Trophoblast cell (in vitro differentiated cells and primary cell): ENCODE measurements around the gene ALLC.
"Not testable (repeated sequence)": the region's sequence is repeated elsewhere in the genome, so short reads cannot be mapped to it uniquely, and the experiment has no call there.

Source experiments
- DNase-seq, 2 donors: peaks; one replicate each; pipeline ENCODE4 v3.0.0-alpha.2; 2016
- H2AFZ ChIP-seq: 2 replicates; pipeline ENCODE4 v1.6.1; 2013; ENCODE audit warnings: low read length, moderate library complexity, mild to moderate bottlenecking; ENCODE audit not compliant: insufficient read depth, poor library complexity
- H2AK5ac ChIP-seq: 2 replicates; pipeline ENCODE4 v1.6.1; 2013; ENCODE audit warnings: mild to moderate bottlenecking, low read length
- H2BK120ac ChIP-seq: 2 replicates; pipeline ENCODE4 v1.6.1; 2013; ENCODE audit warnings: low read length, mild to moderate bottlenecking, moderate library complexity; ENCODE audit not compliant: insufficient read depth, poor library complexity
- H2BK12ac ChIP-seq: 2 replicates; pipeline ENCODE4 v1.6.1; 2013; ENCODE audit warnings: mild to moderate bottlenecking, low read length, moderate library complexity
- H2BK5ac ChIP-seq: 2 replicates; pipeline ENCODE4 v1.6.1; 2013; ENCODE audit warnings: low read length, low read depth, moderate library complexity, mild to moderate bottlenecking; ENCODE audit not compliant: poor library complexity
- H3K14ac ChIP-seq: 2 replicates; pipeline ENCODE4 v1.6.1; 2013; ENCODE audit warnings: mild to moderate bottlenecking, low read length
- H3K18ac ChIP-seq: 2 replicates; pipeline ENCODE4 v1.6.1; 2013; ENCODE audit warnings: mild to moderate bottlenecking, low read length
- H3K23ac ChIP-seq: 2 replicates; pipeline ENCODE4 v1.6.1; 2013; ENCODE audit warnings: low read length
- H3K27ac ChIP-seq: 2 replicates; pipeline ENCODE4 v1.5.1; 2013; ENCODE audit warnings: low read depth, mild to moderate bottlenecking, inconsistent platforms, low read length, moderate library complexity
- H3K27me3 ChIP-seq: 2 replicates; pipeline ENCODE4 v1.6.1; 2013; ENCODE audit warnings: inconsistent platforms, mild to moderate bottlenecking, low read length, moderate library complexity; ENCODE audit not compliant: insufficient read depth
- H3K36me3 ChIP-seq, 2 experiments: 1 replicate in 1 of 2; 2 replicates in 1 of 2; pipeline ENCODE4 v1.6.1; 2013; ENCODE audit warnings: low read length in 2 of 2, mild to moderate bottlenecking in 2 of 2, moderate library complexity in 1 of 2; ENCODE audit not compliant: insufficient read depth in 2 of 2, control insufficient read depth in 1 of 2
- H3K4ac ChIP-seq: 2 replicates; pipeline ENCODE4 v1.6.1; 2013; ENCODE audit warnings: low read depth, mild to moderate bottlenecking, low read length, moderate library complexity
- H3K4me1 ChIP-seq, 2 experiments: 1 replicate in 1 of 2; 2 replicates in 1 of 2; pipeline ENCODE4 v1.6.1; 2013; ENCODE audit warnings: low read length in 2 of 2, mild to moderate bottlenecking in 2 of 2, moderate library complexity in 1 of 2; ENCODE audit not compliant: insufficient read depth in 2 of 2, control insufficient read depth in 1 of 2
- H3K4me2 ChIP-seq: 2 replicates; pipeline ENCODE4 v1.6.1; 2013; ENCODE audit warnings: inconsistent platforms, mild to moderate bottlenecking, low read length, moderate library complexity
- H3K4me3 ChIP-seq: 2 replicates; pipeline ENCODE4 v1.5.1; 2013; ENCODE audit warnings: mild to moderate bottlenecking, low read depth, low read length, inconsistent platforms
- H3K79me1 ChIP-seq: one replicate; pipeline ENCODE4 v1.6.1; 2013; ENCODE audit warnings: low read length
- H3K79me2 ChIP-seq: 2 replicates; pipeline ENCODE4 v1.6.1; 2013; ENCODE audit warnings: low read length, mild to moderate bottlenecking; ENCODE audit not compliant: control insufficient read depth, insufficient read depth, poor library complexity
- H3K9ac ChIP-seq: 2 replicates; pipeline ENCODE4 v1.6.1; 2013; ENCODE audit warnings: mild to moderate bottlenecking, low read length
- H3K9me3 ChIP-seq: 2 replicates; pipeline ENCODE4 v1.6.1; 2013; ENCODE audit warnings: low read depth, mild to moderate bottlenecking, control low read depth, inconsistent platforms, low read length; ENCODE audit not compliant: insufficient read depth
- H4K12ac ChIP-seq: 2 replicates; pipeline ENCODE4 v1.6.1; 2013; ENCODE audit warnings: low read depth, mild to moderate bottlenecking, low read length, moderate library complexity
- H4K8ac ChIP-seq: 2 replicates; pipeline ENCODE4 v1.6.1; 2013; ENCODE audit warnings: low read depth, mild to moderate bottlenecking, low read length, moderate library complexity
- H4K91ac ChIP-seq: one replicate; pipeline ENCODE4 v1.6.1; 2013; ENCODE audit warnings: low read depth, mild to moderate bottlenecking, low read length, moderate library complexity
- WGBS: extraction: QIAGEN DNeasy Blood & Tissue Kit; methylation state at CpG from one replicate; pipeline ENCODE4 v1.1.7; 2013; ENCODE audit warnings: missing lambda C conversion rate; ENCODE audit not compliant: insufficient read length, insufficient coverage; ENCODE audit errors: extremely low coverage; 5-methylcytosine and 5-hydroxymethylcytosine counted together

Gene ALLC

GRCh38 chr2:3614743-3615142 lies 43.3 kb upstream of the ALLC start:
- H2BK120ac ChIP-seq, H2BK5ac ChIP-seq, H3K4me3 ChIP-seq, H3K27me3 ChIP-seq, H3K4me1 ChIP-seq, H2AK5ac ChIP-seq, H3K4me2 ChIP-seq, H2BK12ac ChIP-seq, H2AFZ ChIP-seq, H3K79me2 ChIP-seq, H4K12ac ChIP-seq, H3K23ac ChIP-seq, H4K8ac ChIP-seq, H3K27ac ChIP-seq, H3K9ac ChIP-seq, DNase-seq, H3K4ac ChIP-seq, H4K91ac ChIP-seq, H3K79me1 ChIP-seq, H3K36me3 ChIP-seq, H3K14ac ChIP-seq, H3K18ac ChIP-seq: not testable (repeated sequence)
- WGBS: no CpG with 5 or more reads among the region's 2 CpGs
- H3K9me3 ChIP-seq: peaks cover 11% of the 10 kb centered on the region

GRCh38 chr2:3615541-3616200 lies 42.3 kb upstream of the ALLC start:
- H3K18ac ChIP-seq, H3K4me1 ChIP-seq, H3K4me2 ChIP-seq, H3K23ac ChIP-seq, H3K4ac ChIP-seq, H2AFZ ChIP-seq, H3K9ac ChIP-seq, H3K27ac ChIP-seq, DNase-seq, H4K12ac ChIP-seq, H3K79me1 ChIP-seq, H3K4me3 ChIP-seq, H4K91ac ChIP-seq, H2BK5ac ChIP-seq, H3K79me2 ChIP-seq, H2BK12ac ChIP-seq, H4K8ac ChIP-seq, H3K27me3 ChIP-seq, H3K14ac ChIP-seq, H2BK120ac ChIP-seq, H2AK5ac ChIP-seq, H3K36me3 ChIP-seq: not testable (repeated sequence)
- WGBS: no CpG with 5 or more reads among the region's 46 CpGs
- peaks cover 11% of the 10 kb centered on the region for H3K9me3 ChIP-seq

DNA sequence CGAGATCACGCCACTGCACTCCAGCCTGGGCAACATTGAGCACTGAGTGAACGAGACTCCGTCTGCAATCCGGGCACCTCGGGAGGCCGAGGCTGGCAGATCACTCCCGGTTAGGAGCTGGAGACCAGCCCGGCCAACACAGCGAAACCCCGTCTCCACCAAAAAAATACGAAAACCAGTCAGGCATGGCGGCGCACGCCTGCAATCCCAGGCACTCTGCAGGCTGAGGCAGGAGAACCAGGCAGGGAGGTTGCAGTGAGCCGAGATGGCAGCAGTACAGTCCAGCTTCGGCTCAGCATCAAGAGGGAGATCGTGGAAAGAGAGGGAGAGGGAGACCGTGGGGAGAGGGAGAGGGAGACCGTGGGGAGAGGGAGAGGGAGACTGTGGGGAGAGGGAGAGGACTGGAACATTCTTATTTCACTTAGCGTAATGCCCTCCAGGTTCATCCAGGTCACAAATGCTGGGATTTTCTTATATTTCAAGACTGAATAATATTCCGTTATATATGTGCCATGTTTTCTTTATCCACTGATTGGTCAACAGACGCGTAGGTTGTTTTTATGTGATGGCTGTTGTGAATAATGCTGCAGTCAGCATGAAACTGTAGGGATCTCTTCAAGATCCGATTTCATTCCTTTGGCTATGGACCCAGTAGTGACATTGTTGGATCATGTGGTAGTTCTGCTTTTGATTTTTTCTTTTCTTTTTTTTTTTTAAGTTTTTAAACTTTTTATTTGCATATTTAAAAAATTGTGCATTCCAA lies 41.4 kb upstream of the ALLC start:
- H3K4me3 ChIP-seq, H2AK5ac ChIP-seq, H3K14ac ChIP-seq, H2BK5ac ChIP-seq, H2BK12ac ChIP-seq, H3K9ac ChIP-seq, H3K4me2 ChIP-seq, H3K36me3 ChIP-seq, H4K12ac ChIP-seq, H2AFZ ChIP-seq, H3K4ac ChIP-seq, H3K27me3 ChIP-seq, H3K79me1 ChIP-seq, H4K8ac ChIP-seq, H3K27ac ChIP-seq, H2BK120ac ChIP-seq, H3K79me2 ChIP-seq, DNase-seq, H3K4me1 ChIP-seq, H3K23ac ChIP-seq, H4K91ac ChIP-seq, H3K18ac ChIP-seq: not testable (repeated sequence)
- no CpG with 5 or more reads among the region's 25 CpGs for WGBS
- H3K9me3 ChIP-seq: peaks cover 11% of the 10 kb centered on the region

DNA sequence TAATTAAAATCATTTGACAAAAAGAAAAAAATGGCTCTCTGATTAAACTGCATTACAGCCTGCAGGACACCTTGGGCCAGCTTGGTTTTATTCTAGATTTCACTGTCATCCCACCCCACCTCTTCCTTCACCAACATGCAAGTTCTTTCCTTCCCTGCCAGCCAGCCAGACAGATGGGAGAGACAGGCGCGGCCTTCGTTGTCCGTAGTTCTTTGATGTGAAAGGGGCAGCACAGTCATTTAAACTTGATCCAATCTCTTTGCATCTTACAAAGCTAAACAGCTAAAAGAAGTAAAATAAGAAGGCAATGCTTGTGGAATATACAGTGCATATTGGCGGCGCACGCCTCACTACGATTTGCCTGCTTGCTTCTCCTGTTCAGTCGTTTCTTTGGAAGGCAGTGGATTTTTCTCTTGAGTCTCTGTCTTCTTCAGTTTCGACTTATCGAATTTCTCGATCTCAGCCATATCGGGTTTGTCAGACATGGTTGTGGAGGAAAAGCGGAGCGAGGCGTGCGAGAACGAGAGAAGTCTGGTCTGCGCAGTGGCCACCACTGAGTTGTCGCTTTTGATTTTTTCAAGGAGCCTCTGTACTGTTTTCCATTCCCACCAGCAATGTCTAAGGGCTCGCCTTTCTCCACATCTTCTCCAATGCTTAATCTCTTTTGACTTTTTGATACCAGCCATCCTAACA lies 40.7 kb upstream of the ALLC start:
- Histone ChIP-seq H4K12ac (no peak overlapping the region), H3K27me3 (no peaks in the 10 kb centered on the region), H3K4ac (no peak overlapping the region), H2BK5ac (no peak overlapping the region), H4K8ac (no peak overlapping the region), H3K14ac (no peak overlapping the region), H4K91ac (no peak overlapping the region), H3K4me3 (no peak overlapping the region), H3K9me3 (peaks cover 11% of the 10 kb centered on the region), H3K4me1 (no peaks in the 10 kb centered on the region), H2BK12ac (no peak overlapping the region), H3K23ac (no peak overlapping the region), H2BK120ac (no peak overlapping the region), H3K79me1 (no peaks in the 10 kb centered on the region), H3K4me2 (no peak overlapping the region), H3K9ac (no peak overlapping the region), H3K27ac (no peak overlapping the region), H3K79me2 (no peaks in the 10 kb centered on the region), H3K18ac (no peak overlapping the region), H2AK5ac (no peak overlapping the region), H2AFZ (no peak overlapping the region), H3K36me3 (no peaks in the 10 kb centered on the region)
- WGBS: no CpG with 5 or more reads among the region's 21 CpGs
- no peak for DNase-seq
